ENCODE results near the gene RING1. TPM values are rescaled to one million over a fixed set of nuclear protein-coding genes. Genes with fewer than 3 reads are reported as not detected.

Gene RING1
- total RNA-seq, 2 experiments from 2014 or later: 31.8 to 40.0 TPM

DNA sequence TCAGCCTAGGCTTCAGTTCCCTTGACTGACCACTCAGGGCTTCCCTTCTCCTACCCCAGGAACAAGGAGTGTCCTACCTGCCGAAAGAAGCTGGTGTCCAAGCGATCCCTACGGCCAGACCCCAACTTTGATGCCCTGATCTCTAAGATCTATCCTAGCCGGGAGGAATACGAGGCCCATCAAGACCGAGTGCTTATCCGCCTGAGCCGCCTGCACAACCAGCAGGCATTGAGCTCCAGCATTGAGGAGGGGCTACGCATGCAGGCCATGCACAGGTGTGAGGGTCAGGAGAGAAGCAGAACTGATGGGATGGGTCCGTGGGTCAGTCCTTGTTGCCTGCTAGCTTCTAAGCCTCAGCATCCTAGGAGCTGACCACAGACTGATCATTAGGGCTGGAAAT, 1.6 kb downstream of the RING1 start:
- TF ChIP-seq, protein P1, sequence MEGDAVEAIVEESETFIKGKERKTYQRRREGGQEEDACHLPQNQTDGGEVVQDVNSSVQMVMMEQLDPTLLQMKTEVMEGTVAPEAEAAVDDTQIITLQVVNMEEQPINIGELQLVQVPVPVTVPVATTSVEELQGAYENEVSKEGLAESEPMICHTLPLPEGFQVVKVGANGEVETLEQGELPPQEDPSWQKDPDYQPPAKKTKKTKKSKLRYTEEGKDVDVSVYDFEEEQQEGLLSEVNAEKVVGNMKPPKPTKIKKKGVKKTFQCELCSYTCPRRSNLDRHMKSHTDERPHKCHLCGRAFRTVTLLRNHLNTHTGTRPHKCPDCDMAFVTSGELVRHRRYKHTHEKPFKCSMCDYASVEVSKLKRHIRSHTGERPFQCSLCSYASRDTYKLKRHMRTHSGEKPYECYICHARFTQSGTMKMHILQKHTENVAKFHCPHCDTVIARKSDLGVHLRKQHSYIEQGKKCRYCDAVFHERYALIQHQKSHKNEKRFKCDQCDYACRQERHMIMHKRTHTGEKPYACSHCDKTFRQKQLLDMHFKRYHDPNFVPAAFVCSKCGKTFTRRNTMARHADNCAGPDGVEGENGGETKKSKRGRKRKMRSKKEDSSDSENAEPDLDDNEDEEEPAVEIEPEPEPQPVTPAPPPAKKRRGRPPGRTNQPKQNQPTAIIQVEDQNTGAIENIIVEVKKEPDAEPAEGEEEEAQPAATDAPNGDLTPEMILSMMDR (conservative IDR thresholded peaks at IDR 0.05; ENCODE audit: low read length): no peak
- no peak for TF ChIP-seq EZH2phosphoT487 (IDR thresholded peaks at IDR 0.05; ENCODE audit: borderline replicate concordance, low read depth, low read length)
- Histone ChIP-seq H3K79me2 (ENCODE audit: insufficient read depth, low read depth, low read length) (peaks cover 6% of the 10 kb centered on the region; the same call in 1 of the 2 replicates), H3K4me3 (ENCODE audit: low read depth, low read length, poor library complexity, severe bottlenecking) (no peak overlapping the region), H3K9me3 (ENCODE audit: low read length) (no peaks in the 10 kb centered on the region), H3K4me2 (ENCODE audit: low read length) (no peak overlapping the region), H2AFZ (ENCODE audit: low read length) (no peak overlapping the region), H4K20me1 (ENCODE audit: insufficient read depth, low read length) (no peaks in the 10 kb centered on the region), H3K36me3 (ENCODE audit: insufficient read depth, low read length) (peaks cover 8% of the 10 kb centered on the region; the same call in 1 of the 2 replicates), H3K4me1 (ENCODE audit: insufficient read depth, low read length, poor library complexity, severe bottlenecking) (peaks cover 28% of the 10 kb centered on the region), H3K9me2 (ENCODE audit: insufficient read depth, low read length) (no peaks in the 10 kb centered on the region), H3K27ac (ENCODE audit: low read depth, low read length, poor library complexity, severe bottlenecking) (no peak overlapping the region)
- DNase-seq (ENCODE audit: low spot score): no peak
- POLR2A ChIA-PET: interaction anchor here (1.4 to 1.5 kb wide), 2 partner anchors 17 to 22 kb away, joined by 3 to 4 read pairs; no protein-coding TSS in a partner anchor
- BruUV-seq (replicated peaks): no TSS peak
- CTCF ChIA-PET (ENCODE audit: unreplicated experiment): no interaction called here
- intact Hi-C loops (cut with micrococcal nuclease; ENCODE audit: unreplicated experiment): loop anchor here (10.0 kb wide), 1 partner anchor 205 kb away; the partner anchor contains the start of genes CUTA and PHF1

DNA sequence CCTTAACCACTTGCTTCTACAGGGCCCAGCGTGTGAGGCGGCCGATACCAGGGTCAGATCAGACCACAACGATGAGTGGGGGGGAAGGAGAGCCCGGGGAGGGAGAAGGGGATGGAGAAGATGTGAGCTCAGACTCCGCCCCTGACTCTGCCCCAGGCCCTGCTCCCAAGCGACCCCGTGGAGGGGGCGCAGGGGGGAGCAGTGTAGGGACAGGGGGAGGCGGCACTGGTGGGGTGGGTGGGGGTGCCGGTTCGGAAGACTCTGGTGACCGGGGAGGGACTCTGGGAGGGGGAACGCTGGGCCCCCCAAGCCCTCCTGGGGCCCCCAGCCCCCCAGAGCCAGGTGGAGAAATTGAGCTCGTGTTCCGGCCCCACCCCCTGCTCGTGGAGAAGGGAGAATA, 2.8 kb downstream of the RING1 start:
- TF ChIP-seq EZH2phosphoT487 (IDR thresholded peaks at IDR 0.05; ENCODE audit: borderline replicate concordance, low read depth, low read length): no peak
- TF ChIP-seq, protein P1 (conservative IDR thresholded peaks at IDR 0.05; ENCODE audit: low read length): no peak
- DNase-seq (ENCODE audit: low spot score): no peak
- CTCF ChIA-PET (ENCODE audit: unreplicated experiment): no interaction called here
- Histone ChIP-seq H3K9me2 (ENCODE audit: insufficient read depth, low read length) (no peaks in the 10 kb centered on the region), H3K4me2 (ENCODE audit: low read length) (no peak overlapping the region), H3K4me3 (ENCODE audit: low read depth, low read length, poor library complexity, severe bottlenecking) (no peak overlapping the region), H2AFZ (ENCODE audit: low read length) (no peak overlapping the region), H3K27ac (ENCODE audit: low read depth, low read length, poor library complexity, severe bottlenecking) (no peak overlapping the region), H3K79me2 (ENCODE audit: insufficient read depth, low read depth, low read length) (peaks cover 6% of the 10 kb centered on the region; the same call in 1 of the 2 replicates), H3K4me1 (ENCODE audit: insufficient read depth, low read length, poor library complexity, severe bottlenecking) (peaks cover 23% of the 10 kb centered on the region), H4K20me1 (ENCODE audit: insufficient read depth, low read length) (no peaks in the 10 kb centered on the region), H3K36me3 (ENCODE audit: insufficient read depth, low read length) (peaks cover 8% of the 10 kb centered on the region; the same call in 1 of the 2 replicates), H3K9me3 (ENCODE audit: low read length) (no peaks in the 10 kb centered on the region)
- intact Hi-C loops (cut with micrococcal nuclease; ENCODE audit: unreplicated experiment): no loop called here
- BruUV-seq (replicated peaks): no TSS peak
- POLR2A ChIA-PET: no interaction called here

DNA sequence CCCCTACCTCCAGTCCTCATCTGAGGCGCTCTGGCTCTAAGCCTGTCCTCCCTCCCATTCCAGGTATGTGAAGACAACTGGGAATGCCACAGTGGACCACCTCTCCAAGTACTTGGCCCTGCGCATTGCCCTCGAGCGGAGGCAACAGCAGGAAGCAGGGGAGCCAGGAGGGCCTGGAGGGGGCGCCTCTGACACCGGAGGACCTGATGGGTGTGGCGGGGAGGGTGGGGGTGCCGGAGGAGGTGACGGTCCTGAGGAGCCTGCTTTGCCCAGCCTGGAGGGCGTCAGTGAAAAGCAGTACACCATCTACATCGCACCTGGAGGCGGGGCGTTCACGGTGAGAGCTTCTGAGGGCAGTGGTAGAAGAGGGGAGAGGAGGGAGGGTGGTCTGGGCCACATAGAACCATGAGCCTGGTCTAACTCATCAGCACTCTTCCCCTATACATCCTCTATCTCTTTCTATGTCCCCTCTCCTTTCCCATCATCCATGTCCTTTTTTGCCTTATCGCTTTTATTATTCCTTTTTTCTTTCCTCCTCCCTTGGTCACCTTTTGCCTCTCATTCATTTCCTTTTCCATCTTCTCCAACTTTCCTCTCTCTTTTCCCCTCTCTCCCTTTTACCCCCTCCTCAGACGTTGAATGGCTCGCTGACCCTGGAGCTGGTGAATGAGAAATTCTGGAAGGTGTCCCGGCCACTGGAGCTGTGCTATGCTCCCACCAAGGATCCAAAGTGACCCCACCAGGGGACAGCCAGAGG, 3.5 kb downstream of the RING1 start:
- Histone ChIP-seq H3K9me2 (ENCODE audit: insufficient read depth, low read length) (no peaks in the 10 kb centered on the region), H4K20me1 (ENCODE audit: insufficient read depth, low read length) (no peaks in the 10 kb centered on the region), H3K36me3 (ENCODE audit: insufficient read depth, low read length) (peaks cover 8% of the 10 kb centered on the region; the same call in 1 of the 2 replicates), H3K27ac (ENCODE audit: low read depth, low read length, poor library complexity, severe bottlenecking) (no peak overlapping the region), H3K4me3 (ENCODE audit: low read depth, low read length, poor library complexity, severe bottlenecking) (no peak overlapping the region), H3K4me2 (ENCODE audit: low read length) (no peak overlapping the region), H3K9me3 (ENCODE audit: low read length) (no peaks in the 10 kb centered on the region), H3K79me2 (ENCODE audit: insufficient read depth, low read depth, low read length) (peaks cover 6% of the 10 kb centered on the region; the same call in 1 of the 2 replicates), H3K4me1 (ENCODE audit: insufficient read depth, low read length, poor library complexity, severe bottlenecking) (peaks cover 24% of the 10 kb centered on the region), H2AFZ (ENCODE audit: low read length) (no peak overlapping the region)
- TF ChIP-seq, protein P1 (conservative IDR thresholded peaks at IDR 0.05; ENCODE audit: low read length): peak; percentile 33; the same call in 1 of the 2 replicates
- no peak for TF ChIP-seq EZH2phosphoT487 (IDR thresholded peaks at IDR 0.05; ENCODE audit: borderline replicate concordance, low read depth, low read length)
- BruUV-seq (replicated peaks): no TSS peak
- no peak for DNase-seq (ENCODE audit: low spot score)
- ChIA-PET CTCF (ENCODE audit: unreplicated experiment) (no interaction called here), POLR2A (no interaction called here)
- intact Hi-C loops (cut with micrococcal nuclease; ENCODE audit: unreplicated experiment): no loop called here
